Measurements from ENCODE around the gene IL2RA.

DNA sequence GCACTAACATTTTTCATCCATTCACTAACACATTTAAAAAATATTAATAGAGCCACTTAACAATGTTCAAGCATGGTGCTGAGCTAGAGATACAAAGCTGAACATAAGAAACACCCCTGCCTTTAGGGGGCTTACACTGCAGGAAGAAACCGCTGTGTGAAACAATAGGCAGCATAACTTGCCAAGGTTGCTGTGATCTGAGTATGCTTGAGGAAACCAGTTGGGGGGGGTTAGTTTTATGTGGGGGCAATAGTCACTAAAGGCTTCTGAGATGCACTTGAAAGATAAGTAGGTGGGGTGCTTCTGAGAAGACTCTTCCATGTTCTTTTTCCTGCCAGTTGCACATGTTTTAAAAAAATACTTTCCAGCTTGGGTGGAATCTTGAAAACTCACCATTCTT, 29.5 kb upstream of the IL2RA start:
- TF ChIP-seq CTCF (conservative IDR thresholded peaks at IDR 0.05; ENCODE audit: low read depth in 2 of 2) (no peak), EZH2 (IDR thresholded peaks at IDR 0.05; ENCODE audit: low read depth, unreplicated experiment) (no peak), REST (IDR thresholded peaks at IDR 0.05; ENCODE audit: unreplicated experiment) (no peak), POLR2AphosphoS5 (IDR thresholded peaks at IDR 0.05; ENCODE audit: low read depth) (no peak), CREB1 (CRISPR knock-in tag; IDR thresholded peaks at IDR 0.05; ENCODE audit: low read depth) (no peak), EZH2phosphoT487 (IDR thresholded peaks at IDR 0.05; ENCODE audit: unreplicated experiment) (no peak), JUNB (IDR thresholded peaks at IDR 0.05; ENCODE audit: unreplicated experiment) (no peak), STAT1 (IDR thresholded peaks at IDR 0.05; ENCODE audit: unreplicated experiment) (no peak), ZNF331 (CRISPR knock-in tag; IDR thresholded peaks at IDR 0.05; ENCODE audit: low read depth) (no peak)

All from GM23338 (cell line).